Panc1 (cell line): ENCODE data around the gene MRRF. TPM values are rescaled to one million over a fixed set of nuclear protein-coding genes. Genes with fewer than 3 reads are reported as not detected.

Source experiments
- ATAC-seq: fragments of 200-7000 bp; cut with Tn5 transposase; 2 replicates; pipeline ENCODE4 v1.9.1; 2020; ENCODE audit warnings: mild to moderate bottlenecking, moderate library complexity
- BruUV-seq: library from RNA; stranded (reverse); fragments of 400-500 nt; replicated peaks from 2 replicates; lab custom pipeline; 2021; lab: Mats Ljungman, UMichigan
- CTCF ChIA-PET: fragments of 300-600 bp; sonication (Branson Sonifier 250); formaldehyde crosslinking; loops from one replicate; lab custom pipeline; 2022; ENCODE audit warnings: antibody characterized with exemption; lab: Charles Lee
- POLR2A ChIA-PET: fragments of 300-600 bp; sonication (Branson Sonifier 250); formaldehyde crosslinking; loops from one replicate; lab custom pipeline; 2022; ENCODE audit warnings: antibody characterized with exemption; lab: Charles Lee
- DNase-seq: peaks from one replicate; pipeline ENCODE4 v3.0.0-alpha.2; 2010; ENCODE audit warnings: low read depth, low spot score
- H3K27ac ChIP-seq: 2 replicates; pipeline ENCODE4 v1.5.1; 2011; ENCODE audit warnings: mild to moderate bottlenecking, low read length, inconsistent platforms
- H3K27me3 ChIP-seq: fragments of 200-500 bp; sonication (Bioruptor generic); 2 replicates; pipeline ENCODE4 v1.6.0; 2014; ENCODE audit warnings: low read length, inconsistent platforms; ENCODE audit not compliant: control insufficient read depth, insufficient read depth
- H3K36me3 ChIP-seq: fragments of 200-500 bp; sonication (Bioruptor generic); 2 replicates; pipeline ENCODE4 v1.5.1; 2014; ENCODE audit warnings: inconsistent platforms, mild to moderate bottlenecking, low read length, moderate library complexity; ENCODE audit not compliant: control insufficient read depth, insufficient read depth
- H3K4me1 ChIP-seq: 2 replicates; pipeline ENCODE4 v1.5.1; 2011; ENCODE audit warnings: inconsistent platforms, mild to moderate bottlenecking, low read length, moderate library complexity; ENCODE audit not compliant: control insufficient read depth, insufficient read depth
- H3K4me3 ChIP-seq, 2 experiments: 2 replicates each; pipeline ENCODE4 v1.5.1; 2011 to 2012; ENCODE audit warnings: low read depth in 2 of 2, low read length in 2 of 2, mild to moderate bottlenecking in 2 of 2, inconsistent platforms in 1 of 2, moderate library complexity in 1 of 2
- H3K9me3 ChIP-seq: fragments of 200-500 bp; sonication (Bioruptor generic); 2 replicates; pipeline ENCODE4 v1.5.1; 2014; ENCODE audit warnings: low read depth, mild to moderate bottlenecking, inconsistent platforms, low read length, moderate library complexity; ENCODE audit not compliant: control insufficient read depth, insufficient read depth
- POLR2AphosphoS5 ChIP-seq: IDR thresholded peaks from 2 replicates; pipeline ENCODE4 v1.6.1; 2012; ENCODE audit warnings: mild to moderate bottlenecking, low read depth, low read length, moderate library complexity
- SIN3A ChIP-seq: IDR thresholded peaks from 2 replicates; pipeline ENCODE4 v1.6.1; 2012; ENCODE audit warnings: low read depth, mild to moderate bottlenecking, low read length, moderate library complexity, borderline replicate concordance; ENCODE audit not compliant: insufficient read depth
- TCF7L2 ChIP-seq: IDR thresholded peaks from 2 replicates; pipeline ENCODE4 v1.6.1; 2011; ENCODE audit warnings: mild to moderate bottlenecking, low read depth, low read length, inconsistent platforms
- in situ Hi-C: cut with HindIII; loops from 2 replicates; pipeline ENCODE4 v1.10.0; 2016; ENCODE audit warnings: low sequenced_read_pairs, low pct_unique_long_range_greater_than_20kb
- intact Hi-C: fragments of 100-400 bp; cut with micrococcal nuclease; formaldehyde crosslinking; loops from one replicate; pipeline ENCODE4 v1.10.0; 2022; ENCODE audit not compliant: unreplicated experiment
- total RNA-seq: library from RNA; stranded (reverse); gene quantifications from one replicate; pipeline ENCODE4 v1.2.1, GENCODE V29; 2021; ENCODE audit not compliant: unreplicated experiment
- TF ChIP-seq, protein P1 (sequence below), 2 experiments: IDR thresholded peaks; 2 replicates each; pipeline ENCODE4 v1.6.1; 2011 to 2012; ENCODE audit warnings: low read depth in 2 of 2, control low read depth in 1 of 2, low read length in 1 of 2, mild to moderate bottlenecking in 1 of 2, moderate library complexity in 1 of 2; ENCODE audit not compliant: insufficient read depth in 1 of 2
- TF ChIP-seq, protein P2 (sequence below): fragments of 450-650 bp; IDR thresholded peaks from 2 replicates; pipeline ENCODE4 v1.5.1; 2017; ENCODE audit warnings: mild to moderate bottlenecking

MRRF gene
- total RNA-seq, 1 experiment from 2014 or later: 28.4 TPM

GRCh38 chr9:122234022-122234748 is 30.5 kb upstream of the MRRF start:
- Histone ChIP-seq H3K9me3 (no peaks in the 10 kb centered on the region), H3K4me3 (no peak overlapping the region), H3K36me3 (no peaks in the 10 kb centered on the region), H3K27me3 (peaks cover 5% of the 10 kb centered on the region; the same call in 1 of the 2 replicates), H3K4me1 (no peaks in the 10 kb centered on the region), H3K27ac (no peak overlapping the region)
- ChIA-PET CTCF (no interaction called here), POLR2A (no interaction called here)
- intact Hi-C loops: no loop called here
- in situ Hi-C loops: no loop called here
- DNase-seq (no peak), ATAC-seq (no peak)
- TF ChIP-seq, protein P1, sequence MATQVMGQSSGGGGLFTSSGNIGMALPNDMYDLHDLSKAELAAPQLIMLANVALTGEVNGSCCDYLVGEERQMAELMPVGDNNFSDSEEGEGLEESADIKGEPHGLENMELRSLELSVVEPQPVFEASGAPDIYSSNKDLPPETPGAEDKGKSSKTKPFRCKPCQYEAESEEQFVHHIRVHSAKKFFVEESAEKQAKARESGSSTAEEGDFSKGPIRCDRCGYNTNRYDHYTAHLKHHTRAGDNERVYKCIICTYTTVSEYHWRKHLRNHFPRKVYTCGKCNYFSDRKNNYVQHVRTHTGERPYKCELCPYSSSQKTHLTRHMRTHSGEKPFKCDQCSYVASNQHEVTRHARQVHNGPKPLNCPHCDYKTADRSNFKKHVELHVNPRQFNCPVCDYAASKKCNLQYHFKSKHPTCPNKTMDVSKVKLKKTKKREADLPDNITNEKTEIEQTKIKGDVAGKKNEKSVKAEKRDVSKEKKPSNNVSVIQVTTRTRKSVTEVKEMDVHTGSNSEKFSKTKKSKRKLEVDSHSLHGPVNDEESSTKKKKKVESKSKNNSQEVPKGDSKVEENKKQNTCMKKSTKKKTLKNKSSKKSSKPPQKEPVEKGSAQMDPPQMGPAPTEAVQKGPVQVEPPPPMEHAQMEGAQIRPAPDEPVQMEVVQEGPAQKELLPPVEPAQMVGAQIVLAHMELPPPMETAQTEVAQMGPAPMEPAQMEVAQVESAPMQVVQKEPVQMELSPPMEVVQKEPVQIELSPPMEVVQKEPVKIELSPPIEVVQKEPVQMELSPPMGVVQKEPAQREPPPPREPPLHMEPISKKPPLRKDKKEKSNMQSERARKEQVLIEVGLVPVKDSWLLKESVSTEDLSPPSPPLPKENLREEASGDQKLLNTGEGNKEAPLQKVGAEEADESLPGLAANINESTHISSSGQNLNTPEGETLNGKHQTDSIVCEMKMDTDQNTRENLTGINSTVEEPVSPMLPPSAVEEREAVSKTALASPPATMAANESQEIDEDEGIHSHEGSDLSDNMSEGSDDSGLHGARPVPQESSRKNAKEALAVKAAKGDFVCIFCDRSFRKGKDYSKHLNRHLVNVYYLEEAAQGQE (IDR thresholded peaks at IDR 0.05; ENCODE audit: insufficient read depth in 1 of 2, low read depth in 2 of 2, low read length in 1 of 2): no peak
- TF ChIP-seq, protein P2, sequence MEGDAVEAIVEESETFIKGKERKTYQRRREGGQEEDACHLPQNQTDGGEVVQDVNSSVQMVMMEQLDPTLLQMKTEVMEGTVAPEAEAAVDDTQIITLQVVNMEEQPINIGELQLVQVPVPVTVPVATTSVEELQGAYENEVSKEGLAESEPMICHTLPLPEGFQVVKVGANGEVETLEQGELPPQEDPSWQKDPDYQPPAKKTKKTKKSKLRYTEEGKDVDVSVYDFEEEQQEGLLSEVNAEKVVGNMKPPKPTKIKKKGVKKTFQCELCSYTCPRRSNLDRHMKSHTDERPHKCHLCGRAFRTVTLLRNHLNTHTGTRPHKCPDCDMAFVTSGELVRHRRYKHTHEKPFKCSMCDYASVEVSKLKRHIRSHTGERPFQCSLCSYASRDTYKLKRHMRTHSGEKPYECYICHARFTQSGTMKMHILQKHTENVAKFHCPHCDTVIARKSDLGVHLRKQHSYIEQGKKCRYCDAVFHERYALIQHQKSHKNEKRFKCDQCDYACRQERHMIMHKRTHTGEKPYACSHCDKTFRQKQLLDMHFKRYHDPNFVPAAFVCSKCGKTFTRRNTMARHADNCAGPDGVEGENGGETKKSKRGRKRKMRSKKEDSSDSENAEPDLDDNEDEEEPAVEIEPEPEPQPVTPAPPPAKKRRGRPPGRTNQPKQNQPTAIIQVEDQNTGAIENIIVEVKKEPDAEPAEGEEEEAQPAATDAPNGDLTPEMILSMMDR: no peak
- no peak for TF ChIP-seq TCF7L2
- no peak for TF ChIP-seq SIN3A
- TF ChIP-seq POLR2AphosphoS5: no peak
- BruUV-seq: no TSS peak

GRCh38 chr9:122236681-122237080 is 28.0 kb upstream of the MRRF start:
- Histone ChIP-seq H3K4me3 (no peak overlapping the region), H3K4me1 (no peaks in the 10 kb centered on the region), H3K27me3 (no peaks in the 10 kb centered on the region), H3K27ac (no peak overlapping the region), H3K36me3 (peaks cover 6% of the 10 kb centered on the region), H3K9me3 (no peaks in the 10 kb centered on the region)
- no TSS peak for BruUV-seq
- POLR2A ChIA-PET: no interaction called here
- CTCF ChIA-PET: no interaction called here
- TF ChIP-seq, protein P2: no peak
- TF ChIP-seq, protein P1 (IDR thresholded peaks at IDR 0.05; ENCODE audit: insufficient read depth in 1 of 2, low read depth in 2 of 2, low read length in 1 of 2): no peak
- no peak for TF ChIP-seq SIN3A
- TF ChIP-seq POLR2AphosphoS5: no peak
- no peak for TF ChIP-seq TCF7L2
- ATAC-seq (no peak), DNase-seq (no peak)
- in situ Hi-C loops: no loop called here
- intact Hi-C loops: no loop called here
